HG03097 (cell line): ENCODE data around the gene TBXT.
A peak's percentile ranks its signal among the peaks of the same experiment; 100 is the strongest.
"Not testable (repeated sequence)": the region's sequence is repeated elsewhere in the genome, so short reads cannot be mapped to it uniquely, and the experiment has no call there.

Experiments used
- ATAC-seq: cut with Tn5 transposase; IDR thresholded peaks from one replicate; pipeline ENCODE4 v1.9.1; 2021; ENCODE audit not compliant: unreplicated experiment, low FRiP score

Gene TBXT, protein sequence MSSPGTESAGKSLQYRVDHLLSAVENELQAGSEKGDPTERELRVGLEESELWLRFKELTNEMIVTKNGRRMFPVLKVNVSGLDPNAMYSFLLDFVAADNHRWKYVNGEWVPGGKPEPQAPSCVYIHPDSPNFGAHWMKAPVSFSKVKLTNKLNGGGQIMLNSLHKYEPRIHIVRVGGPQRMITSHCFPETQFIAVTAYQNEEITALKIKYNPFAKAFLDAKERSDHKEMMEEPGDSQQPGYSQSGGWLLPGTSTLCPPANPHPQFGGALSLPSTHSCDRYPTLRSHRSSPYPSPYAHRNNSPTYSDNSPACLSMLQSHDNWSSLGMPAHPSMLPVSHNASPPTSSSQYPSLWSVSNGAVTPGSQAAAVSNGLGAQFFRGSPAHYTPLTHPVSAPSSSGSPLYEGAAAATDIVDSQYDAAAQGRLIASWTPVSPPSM

DNA sequence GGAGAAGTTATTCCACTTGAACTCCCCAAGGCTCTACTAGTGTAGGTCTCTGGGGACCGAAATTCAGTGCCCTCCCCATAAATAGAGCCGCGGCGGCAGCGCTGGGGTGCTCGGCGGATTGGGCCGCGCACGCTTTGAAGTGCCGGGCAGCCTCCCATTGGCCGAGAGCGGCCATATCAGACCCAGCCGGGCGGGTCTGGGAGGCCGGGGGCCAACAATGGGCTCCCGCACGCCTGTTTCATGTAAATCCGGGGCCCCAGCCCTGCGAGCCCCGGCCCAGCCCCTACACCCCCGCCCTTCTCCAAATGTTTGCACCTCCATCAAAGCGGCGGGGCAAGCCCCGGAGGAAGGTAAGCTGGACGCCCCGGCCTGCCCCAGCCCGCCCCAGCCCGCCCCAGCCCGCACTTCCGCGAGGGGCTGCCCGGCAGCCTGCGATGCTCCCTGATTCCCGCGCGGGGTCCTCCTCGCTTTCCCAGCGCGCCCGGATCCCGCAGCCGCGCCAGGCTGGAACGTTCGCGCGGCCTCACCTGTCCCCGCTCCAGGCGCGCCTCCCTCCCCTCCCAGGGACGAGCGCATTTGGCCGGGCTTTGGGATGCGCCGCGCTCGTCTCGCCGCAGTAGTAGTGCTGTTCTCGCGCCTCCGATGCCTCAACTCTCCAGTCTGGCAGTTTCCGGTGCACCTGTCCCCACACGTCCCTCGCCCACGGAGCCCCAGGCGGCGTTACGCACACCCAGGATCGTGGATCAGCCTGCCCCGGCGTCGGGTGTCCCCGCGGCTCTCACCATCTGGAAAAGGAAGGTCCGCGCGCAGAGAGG is at the start of gene TBXT:
Gene TBXT (minus strand): TSS at position 51 of the 815 bp plus-strand sequence. CDS start 260 bp downstream, outside the sequence.
- ATAC-seq: no peak

DNA sequence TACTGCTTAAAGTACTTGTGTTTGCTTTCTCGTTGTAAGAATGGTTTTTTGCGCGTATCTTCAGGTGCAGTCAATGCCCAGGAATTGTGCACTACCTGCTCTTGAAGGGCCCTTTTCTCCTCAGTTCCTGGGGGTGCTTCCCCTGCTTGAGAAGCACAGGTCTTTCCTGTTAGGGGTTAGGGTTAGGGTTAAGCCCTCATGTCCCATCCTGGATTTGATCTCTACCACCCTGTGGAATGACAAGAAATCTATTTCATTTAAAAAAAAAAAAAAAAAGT is 39.6 kb upstream of the TBXT start:
- no peak for ATAC-seq

- ATAC-seq: no peak
Measured at GRCh38 chr6:166206510-166207283, 39.0 kb upstream of the TBXT start.

GRCh38 chr6:166206066-166206465 is 38.4 kb upstream of the TBXT start:
- ATAC-seq: no peak

DNA sequence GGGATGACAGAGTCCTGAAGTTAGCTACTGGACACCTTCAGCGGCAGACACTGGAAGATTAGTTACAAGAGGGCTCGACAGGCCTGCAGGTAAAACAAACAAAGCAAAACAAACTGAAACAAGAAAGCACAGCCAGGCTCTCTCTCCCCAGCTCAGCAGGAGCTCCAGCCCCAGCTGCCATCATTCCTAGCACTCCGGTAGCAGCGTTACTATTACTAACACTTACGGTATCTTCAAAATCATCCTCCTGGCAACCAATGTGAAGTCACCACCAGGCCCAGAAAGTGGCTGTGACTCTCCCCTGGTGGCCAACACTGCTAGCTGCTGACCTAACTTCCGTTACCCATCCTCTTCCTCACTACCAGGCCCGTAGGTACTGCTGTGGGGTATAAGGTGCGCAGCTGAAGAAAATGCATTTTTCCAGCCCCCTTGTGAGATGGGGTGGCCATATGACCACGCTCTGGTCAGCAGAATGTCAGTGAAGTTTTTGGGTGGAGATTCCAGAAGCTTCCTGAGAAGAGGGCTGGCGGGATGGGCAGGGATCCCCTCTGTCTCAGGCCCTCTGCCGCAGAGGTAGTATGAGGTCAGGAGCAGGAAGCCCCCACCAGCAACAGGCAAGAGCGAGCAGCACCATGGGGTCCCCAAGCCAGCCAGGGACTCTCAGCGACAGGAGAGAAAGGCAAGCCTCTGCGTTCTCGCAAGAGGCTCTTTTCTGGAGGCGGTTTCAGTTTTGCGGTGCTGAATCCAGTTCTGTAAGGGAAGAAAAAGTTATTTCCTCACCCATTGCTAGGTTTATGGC is 37.4 kb upstream of the TBXT start:
- ATAC-seq: no peak

DNA sequence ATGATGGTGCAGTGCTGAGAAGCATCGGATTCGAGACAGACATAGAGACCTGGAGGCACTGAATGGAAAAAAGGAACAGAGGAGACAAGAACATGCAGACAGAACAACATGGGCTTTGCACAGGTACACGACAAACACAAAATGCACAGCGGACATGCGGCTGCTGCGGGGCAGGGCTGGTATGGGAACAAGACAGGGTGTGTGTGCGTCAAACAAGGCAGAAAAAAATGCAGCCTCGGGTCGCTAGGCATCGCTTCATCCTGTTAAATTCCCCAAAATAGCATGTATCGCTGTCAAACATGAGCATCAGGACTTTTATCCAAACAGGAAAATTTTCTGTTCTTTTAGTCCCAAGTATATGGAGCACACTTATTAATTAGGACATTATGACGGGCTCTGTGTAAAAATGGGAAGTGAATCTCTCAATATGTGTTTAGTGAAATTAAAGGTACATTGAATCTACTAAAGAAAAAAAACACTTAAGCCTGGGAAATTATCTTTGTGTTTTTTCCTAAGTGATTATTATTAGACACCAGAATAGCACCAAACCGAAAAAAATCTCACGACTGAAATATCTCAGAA is 36.1 kb upstream of the TBXT start:
- no peak for ATAC-seq

- no peak for ATAC-seq
Measured at GRCh38 chr6:166203003-166203640, 35.5 kb upstream of the TBXT start.

GRCh38 chr6:166202321-166202733 is 34.7 kb upstream of the TBXT start:
- ATAC-seq: peak; percentile 72

DNA sequence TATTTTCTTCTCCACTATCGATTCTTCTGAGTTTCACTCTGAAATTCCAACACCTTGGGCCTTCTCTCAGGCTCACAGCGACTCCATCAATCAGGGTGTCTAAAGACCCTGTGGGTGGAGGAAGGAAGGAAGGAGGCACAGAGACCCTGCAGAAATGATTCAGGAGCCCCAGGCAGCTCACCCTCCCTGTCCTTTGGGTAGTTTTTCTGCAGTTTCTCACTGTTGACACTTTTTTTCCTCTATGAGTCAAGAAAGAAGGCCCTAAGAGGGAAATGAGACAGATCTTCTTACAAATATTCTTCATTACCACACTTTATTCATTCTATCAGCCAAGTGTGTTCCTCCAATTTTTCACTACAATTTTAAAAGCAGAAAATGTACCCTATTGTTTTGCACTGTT is 34.2 kb upstream of the TBXT start:
- ATAC-seq: no peak

- no peak for ATAC-seq
Measured at GRCh38 chr6:166197361-166197760, 29.7 kb upstream of the TBXT start.

DNA sequence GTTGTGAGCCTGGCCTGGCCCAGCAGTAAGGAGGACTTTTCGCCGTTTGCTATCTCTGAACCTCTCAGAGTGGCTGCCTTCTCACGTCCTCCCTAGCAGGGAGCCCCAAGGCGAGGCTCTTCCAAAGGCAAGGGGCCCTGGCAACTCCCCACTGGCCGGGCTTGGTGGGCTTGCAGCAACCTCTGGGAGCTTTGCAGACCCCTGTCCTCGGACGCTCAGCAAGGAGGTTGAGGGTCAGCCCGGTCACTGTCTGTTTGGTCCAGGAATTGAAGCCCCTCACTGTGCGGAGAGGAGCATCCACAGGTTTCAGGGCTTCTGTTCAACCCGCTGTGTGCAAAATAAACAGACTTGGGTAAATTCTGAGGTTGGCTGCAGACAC is 28.2 kb upstream of the TBXT start:
- no peak for ATAC-seq

DNA sequence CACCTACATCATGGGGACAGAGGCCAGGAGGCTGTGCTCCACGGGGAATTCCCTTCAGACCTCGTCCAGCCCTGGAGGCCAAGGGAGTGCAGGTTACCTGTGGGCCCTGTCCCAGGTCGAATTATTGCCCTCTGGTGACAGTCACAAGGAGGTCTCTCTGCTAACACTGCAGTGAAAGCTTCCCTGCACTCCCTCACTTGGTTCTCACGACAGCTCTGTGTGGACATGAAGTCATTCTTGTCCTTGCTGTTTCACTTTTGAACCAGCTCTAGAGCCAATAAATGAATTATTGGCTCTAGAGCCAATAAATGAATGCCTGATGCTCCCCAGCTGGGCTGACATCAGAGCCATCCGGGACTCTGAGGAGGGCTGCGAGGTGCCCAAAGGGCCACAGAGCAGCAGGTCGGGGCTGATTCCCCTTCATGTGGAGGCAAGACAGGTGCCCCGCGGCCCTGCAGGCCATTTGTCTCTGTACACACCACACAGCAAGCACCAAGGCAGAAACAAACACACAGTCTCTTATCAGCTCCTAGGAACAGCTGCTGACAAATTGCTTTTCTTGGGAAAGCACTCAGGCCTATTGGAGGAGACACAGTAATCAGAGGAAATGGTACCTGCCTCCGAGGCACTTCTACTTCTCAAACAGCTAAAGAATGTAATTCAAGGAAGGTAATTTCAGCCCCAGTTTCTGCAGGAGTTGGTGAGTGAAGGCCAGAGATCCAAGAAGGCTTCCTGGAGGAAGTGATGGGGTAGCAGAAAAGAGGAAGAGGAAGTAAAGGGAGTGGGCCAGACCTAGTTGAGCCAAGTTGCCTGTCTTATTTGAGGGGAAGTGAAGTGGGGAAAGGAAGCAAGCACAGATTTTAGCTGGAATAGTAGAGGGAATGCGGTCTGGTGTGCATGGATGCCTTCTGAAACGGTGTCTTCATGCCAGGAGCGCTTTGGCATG is 27.5 kb upstream of the TBXT start:
- no peak for ATAC-seq

- ATAC-seq: no peak
Measured at GRCh38 chr6:166192557-166192956, 24.9 kb upstream of the TBXT start.

GRCh38 chr6:166192136-166192535 is 24.5 kb upstream of the TBXT start:
- no peak for ATAC-seq

DNA sequence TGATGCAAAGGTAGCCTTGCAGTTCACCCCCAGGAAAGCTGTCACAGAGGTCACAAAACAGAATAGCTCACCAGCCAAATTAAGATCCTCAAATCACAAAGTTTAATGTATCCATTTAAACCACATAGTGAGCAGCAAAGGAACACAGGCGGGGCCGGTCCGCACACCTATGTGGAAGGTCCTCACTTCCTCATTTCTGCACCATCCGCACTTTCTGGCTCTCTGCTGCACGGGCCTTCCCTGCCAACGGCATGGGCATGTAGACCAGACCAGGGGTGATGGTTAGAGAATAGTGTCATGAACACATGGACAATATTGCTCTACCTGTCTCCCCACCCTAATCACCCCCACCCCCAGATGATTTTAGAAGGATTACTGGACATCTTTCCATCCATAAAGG is 12.1 kb upstream of the TBXT start:
- ATAC-seq: no peak

DNA sequence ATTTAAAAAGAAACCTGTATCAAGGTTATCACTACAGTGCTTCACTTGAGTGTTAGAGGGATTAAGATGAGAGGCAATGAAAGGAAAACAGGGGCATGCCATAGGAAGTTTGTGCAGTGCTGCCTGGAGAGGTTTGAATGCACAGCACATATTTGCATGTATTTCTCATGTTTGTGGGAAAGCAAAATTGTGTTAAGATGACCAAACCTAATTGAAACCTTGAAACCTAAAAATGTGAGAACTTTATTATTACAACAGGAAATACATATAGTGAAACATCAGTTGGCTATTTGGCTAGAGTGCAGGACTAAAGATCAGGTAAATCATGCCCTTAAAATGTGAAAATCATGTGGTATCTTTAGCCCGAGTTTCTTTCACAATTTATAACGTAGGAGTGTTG is 8.5 kb upstream of the TBXT start:
- no peak for ATAC-seq

DNA sequence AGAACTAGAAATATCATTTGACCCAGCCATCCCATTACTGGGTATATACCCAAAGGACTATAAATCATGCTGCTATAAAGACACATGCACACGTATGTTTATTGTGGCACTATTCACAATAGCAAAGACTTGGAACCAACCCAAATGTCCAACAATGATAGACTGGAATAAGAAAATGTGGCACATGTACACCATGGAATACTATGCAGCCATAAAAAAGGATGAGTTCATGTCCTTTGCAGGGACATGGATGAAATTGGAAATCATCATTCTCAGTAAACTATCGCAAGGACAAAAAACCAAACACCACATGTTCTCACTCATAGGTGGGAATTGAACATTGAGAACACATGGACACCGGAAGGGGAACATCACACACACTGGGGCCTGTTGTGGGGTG is 7.4 kb upstream of the TBXT start:
- ATAC-seq: not testable (repeated sequence)

DNA sequence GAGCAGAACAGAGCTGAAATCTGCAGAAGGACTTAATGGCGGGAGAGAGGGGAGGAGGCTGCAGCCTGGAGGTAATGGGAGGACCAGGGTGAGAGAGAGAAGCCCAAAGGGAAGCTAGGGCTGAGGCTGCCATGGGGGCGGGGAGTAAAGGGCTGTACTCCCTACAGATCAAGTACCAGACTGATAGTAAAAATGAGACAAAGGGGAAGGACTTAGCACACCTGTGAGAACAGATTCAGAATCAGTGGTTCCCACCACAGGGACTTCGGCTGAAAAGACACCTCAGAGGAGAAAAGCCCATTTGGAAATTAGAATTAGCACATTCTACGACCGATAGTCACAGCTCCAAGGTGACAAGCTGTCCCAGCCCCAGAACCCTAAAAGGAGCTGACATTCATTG is 6.4 kb upstream of the TBXT start:
- no peak for ATAC-seq
